ENCODE data around the gene PWWP2B. TPM values are rescaled to one million over a fixed set of nuclear protein-coding genes. Genes with fewer than 3 reads are reported as not detected.
A peak's percentile ranks its signal among the peaks of the same experiment; 100 is the strongest.

Gene PWWP2B
- total and polyA plus RNA-seq, 2 of the 13 experiments (the other 11 are each of a cell fraction or from before 2014, with no cell fraction given), result 2.3 to 4.7 TPM

GRCh38 chr10:132359305-132360040 is 37.5 kb upstream of the PWWP2B start:
- WGBS (ENCODE audit: low lambda C conversion rate), result 80% methylated on average over 12 of the region's 21 CpGs
- DNase-seq (ENCODE audit: low spot score) (no peak), ATAC-seq (peak; percentile 36), FAIRE-seq (no peak)
- ChIA-PET CTCF (ENCODE audit: low intra/inter-chr PET ratio, low total read pairs) (interaction anchor here (1.2 to 1.9 kb wide), 2 partner anchors 137 to 277 kb away, joined by 4 to 7 read pairs; no protein-coding TSS in a partner anchor), POLR2A (no interaction called here)
- no peak overlapping the region for H3K9ac ChIP-seq (ENCODE audit: insufficient read depth, low read depth, low read length)
- no peaks in the 10 kb centered on the region for H3K36me3 ChIP-seq (replicated peaks in 1 of 2; ENCODE audit: control insufficient read depth in 1 of 2, insufficient read depth in 2 of 2, low read length in 2 of 2)
- no peaks in the 10 kb centered on the region for H3K9me3 ChIP-seq (ENCODE audit: low read length)
- no peaks in the 10 kb centered on the region for H3K27me3 ChIP-seq (ENCODE audit: control insufficient read depth in 1 of 2, insufficient read depth in 2 of 2, low read length in 2 of 2)
- TF ChIP-seq STAG1 (CRISPR knock-in tag; IDR thresholded peaks at IDR 0.05) (peak; percentile 56), ZBTB33 (CRISPR knock-in tag; IDR thresholded peaks at IDR 0.05) (peak; percentile 47; the same call in 1 of the 2 replicates), RAD21 (CRISPR knock-in tag; IDR thresholded peaks at IDR 0.05) (peak; percentile 35; the same call in 1 of the 2 replicates), CTCF (CRISPR knock-in tag; IDR thresholded peaks at IDR 0.05) (peak; percentile 67), GTF2F1 (IDR thresholded peaks at IDR 0.05; ENCODE audit: low read length) (no peak), RAD51 (IDR thresholded peaks at IDR 0.05; ENCODE audit: borderline replicate concordance) (no peak), NFE2L2 (IDR thresholded peaks at IDR 0.05; ENCODE audit: low read length) (no peak), ZNF510 (CRISPR knock-in tag; IDR thresholded peaks at IDR 0.05; ENCODE audit: low read depth) (no peak)
- no peak overlapping the region for H3K4me2 ChIP-seq (ENCODE audit: low read depth, low read length)
- H3K4me3 ChIP-seq (replicated peaks in 1 of 3; ENCODE audit: insufficient read depth in 1 of 3, low read depth in 2 of 3, low read length in 3 of 3), result no peak overlapping the region
- in situ Hi-C loops (cut with HindIII; ENCODE audit: extremely low pct_ligation_motif_present, low pct_unique_long_range_greater_than_20kb) (no loop called here), intact Hi-C loops (cut with micrococcal nuclease; ENCODE audit: unreplicated experiment) (no loop called here)
- H3K27ac ChIP-seq (ENCODE audit: extremely low read length, insufficient read depth, low read length), result no peak overlapping the region
- H3K4me1 ChIP-seq (ENCODE audit: insufficient read depth, low read length), result no peaks in the 10 kb centered on the region
- no peak overlapping the region for H2AFZ ChIP-seq (ENCODE audit: low read length)
- no TSS peak for BruUV-seq (replicated peaks)
- no peaks in the 10 kb centered on the region; the same call in 1 of the 2 replicates for H4K20me1 ChIP-seq (ENCODE audit: insufficient read depth, low read length)
- H3K79me2 ChIP-seq (ENCODE audit: insufficient read depth, low read length), result no peaks in the 10 kb centered on the region
